ENCODE results near the gene ZNF587. TPM values are rescaled to one million over a fixed set of nuclear protein-coding genes. Genes with fewer than 3 reads are reported as not detected.
A peak's percentile ranks its signal among the peaks of the same experiment; 100 is the strongest.
"Not testable (repeated sequence)": the region's sequence is repeated elsewhere in the genome, so short reads cannot be mapped to it uniquely, and the experiment has no call there.

ZNF587 gene
- total and polyA plus RNA-seq, 5 donors from 2014 or later, result 2.7 to 45.3 (median 4.2) TPM

DNA sequence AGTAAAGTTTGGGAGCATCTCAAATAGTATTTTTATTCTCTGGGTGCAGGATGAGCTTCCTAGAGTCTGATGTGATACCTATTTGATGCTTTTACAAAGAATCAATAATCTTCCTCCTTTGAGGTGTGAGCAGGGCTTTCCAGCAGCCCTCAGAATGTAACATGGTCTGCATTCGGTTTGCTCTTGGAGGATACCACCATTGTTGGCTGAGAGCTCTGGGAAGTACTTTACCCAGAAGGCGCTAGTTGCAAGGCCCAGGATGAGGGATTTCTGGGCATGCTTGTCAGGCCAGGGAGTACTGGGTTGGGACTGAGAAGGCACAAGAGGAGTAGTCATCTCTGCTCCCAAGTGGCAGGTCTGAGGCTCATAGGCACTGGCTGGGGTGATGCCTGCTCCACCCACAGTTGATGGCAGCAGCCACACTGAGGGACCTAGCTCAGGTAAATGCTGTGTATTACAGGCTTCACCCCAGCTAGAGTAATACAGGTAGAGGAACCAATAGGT is 445 bp upstream of the ZNF587 start:
- Mint-ChIP-seq H3K27ac (peak overlapping the region in 2 of 3 donors; percentile 97 to 98), H3K9me3 (peaks cover 0 to 28% (median 9%) of the 10 kb centered on the region in 7 donors), H3K36me3 (peaks cover 36% of the 10 kb centered on the region), H3K4me1 (peaks cover 17 to 38% (median 31%) of the 10 kb centered on the region in 4 donors), H3K4me3 (peak overlapping the region; percentile 91 to 95 (median 94))
- H3K27ac ChIP-seq (ENCODE audit: insufficient read depth, low read length, poor library complexity, severe bottlenecking), result peak overlapping the region; percentile 89
- peak overlapping the region; percentile 92 for H3K4me3 ChIP-seq (ENCODE audit: low read depth, low read length)
- H3K27me3 ChIP-seq (ENCODE audit: control insufficient read depth, insufficient read depth, low read length); DNase-seq; H3K27me3 Mint-ChIP-seq; H3K9me3 ChIP-seq (ENCODE audit: control insufficient read depth in 2 of 2, low read length in 2 of 2); ATAC-seq (ENCODE audit: low read depth in 2 of 2): not testable (repeated sequence)
- H3K4me1 ChIP-seq (ENCODE audit: control insufficient read depth, insufficient read depth, low read length, poor library complexity, severe bottlenecking), result peaks cover 15% of the 10 kb centered on the region
- H3K36me3 ChIP-seq (ENCODE audit: control insufficient read depth, insufficient read depth, low read length), result peaks cover 14% of the 10 kb centered on the region

DNA sequence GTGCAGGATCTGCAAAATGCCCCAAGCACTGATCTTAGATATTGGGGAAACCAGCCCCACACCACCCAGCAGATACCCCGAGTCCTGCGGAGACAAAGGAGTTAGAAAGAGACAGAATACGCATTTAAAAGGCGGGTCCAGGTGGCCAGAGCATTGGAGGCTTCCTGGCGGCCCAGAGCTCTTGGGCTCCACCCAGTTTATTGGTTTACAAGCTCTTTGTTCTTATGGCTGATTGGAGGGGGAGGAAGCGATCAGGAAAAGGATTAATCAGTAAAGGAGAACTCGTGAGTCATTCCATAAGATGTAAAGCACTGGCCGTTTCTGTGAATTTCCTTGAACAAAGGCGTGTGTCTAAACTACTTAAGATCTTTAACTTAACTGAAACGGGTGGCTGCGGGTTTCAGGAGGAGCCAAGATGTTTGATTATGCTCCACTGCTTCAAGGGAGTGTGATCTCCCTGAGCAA is 926 bp downstream of the ZNF587 start:
- H3K4me1 Mint-ChIP-seq, result peaks cover 17 to 38% (median 27%) of the 10 kb centered on the region in 4 donors
- ATAC-seq (ENCODE audit: low read depth in 2 of 2), result no peak
- no peaks in the 10 kb centered on the region for H3K27me3 Mint-ChIP-seq
- Histone ChIP-seq H3K9me3 (ENCODE audit: control insufficient read depth in 2 of 2, low read length in 2 of 2) (peaks cover 9 to 10% of the 10 kb centered on the region in 2 experiments), H3K27ac (ENCODE audit: insufficient read depth, low read length, poor library complexity, severe bottlenecking) (peak overlapping the region; percentile 89), H3K4me3 (ENCODE audit: low read depth, low read length) (peak overlapping the region; percentile 92), H3K4me1 (ENCODE audit: control insufficient read depth, insufficient read depth, low read length, poor library complexity, severe bottlenecking) (peaks cover 15% of the 10 kb centered on the region), H3K27me3 (ENCODE audit: control insufficient read depth, insufficient read depth, low read length) (no peaks in the 10 kb centered on the region), H3K36me3 (ENCODE audit: control insufficient read depth, insufficient read depth, low read length) (peaks cover 24% of the 10 kb centered on the region)
- peak overlapping the region; percentile 91 to 95 (median 94) for H3K4me3 Mint-ChIP-seq
- peaks cover 37% of the 10 kb centered on the region for H3K36me3 Mint-ChIP-seq
- H3K27ac Mint-ChIP-seq, result peak overlapping the region; percentile 84 to 98 (median 97)
- peaks cover 0 to 29% (median 12%) of the 10 kb centered on the region in 7 donors for H3K9me3 Mint-ChIP-seq
- DNase-seq, result peak in 2 of 3 donors; percentile 4 to 27

DNA sequence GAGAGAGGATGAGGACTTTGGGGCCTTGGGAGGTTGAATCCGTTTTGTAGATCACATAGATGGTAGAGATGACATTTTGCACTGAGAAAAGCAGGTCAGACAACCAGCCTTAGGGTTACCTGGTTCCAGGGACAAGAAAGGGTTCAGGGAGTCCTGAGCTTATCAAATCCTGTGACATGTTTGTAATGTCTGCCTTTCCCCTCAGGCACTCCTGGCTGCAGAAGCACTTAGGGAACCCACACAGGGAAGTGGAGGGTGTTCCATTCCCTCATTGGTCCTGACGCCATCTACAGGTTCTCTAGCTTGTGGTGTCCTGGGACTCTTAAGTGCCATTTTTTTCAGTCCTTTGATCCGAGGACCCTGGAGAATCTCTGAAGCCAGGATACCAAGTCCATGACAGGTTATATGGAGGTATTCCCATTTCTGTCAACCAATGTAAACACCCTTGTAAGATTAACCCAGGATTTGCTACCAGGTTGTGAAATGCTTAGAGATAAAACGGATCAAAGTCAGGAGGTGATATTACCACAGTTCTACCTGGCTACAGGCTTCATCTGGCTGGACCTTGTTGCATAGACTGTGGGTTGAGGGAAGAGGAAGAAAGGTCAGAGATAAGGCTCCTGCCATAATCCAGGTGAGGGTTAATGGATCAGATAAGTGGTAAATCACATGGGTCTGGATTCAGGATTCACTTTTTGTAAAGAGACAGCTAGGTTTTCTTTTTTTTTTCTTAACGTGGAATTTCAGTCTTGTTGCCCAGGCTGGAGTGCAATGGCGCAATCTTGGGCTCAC is 2.3 kb downstream of the ZNF587 start:
- Mint-ChIP-seq H3K27ac (peak overlapping the region in 1 of 3 donors; percentile 47), H3K4me1 (peaks cover 17 to 38% (median 26%) of the 10 kb centered on the region in 4 donors), H3K36me3 (peaks cover 47% of the 10 kb centered on the region), H3K9me3 (peaks cover 0 to 38% (median 15%) of the 10 kb centered on the region in 7 donors), H3K4me3 (peak overlapping the region in 1 of 4 donors; percentile 22)
- H3K27me3 ChIP-seq (ENCODE audit: control insufficient read depth, insufficient read depth, low read length); H3K27ac ChIP-seq (ENCODE audit: insufficient read depth, low read length, poor library complexity, severe bottlenecking); DNase-seq; ATAC-seq (ENCODE audit: low read depth in 2 of 2); H3K27me3 Mint-ChIP-seq; H3K4me3 ChIP-seq (ENCODE audit: low read depth, low read length): not testable (repeated sequence)
- Histone ChIP-seq H3K36me3 (ENCODE audit: control insufficient read depth, insufficient read depth, low read length) (peaks cover 38% of the 10 kb centered on the region), H3K4me1 (ENCODE audit: control insufficient read depth, insufficient read depth, low read length, poor library complexity, severe bottlenecking) (peaks cover 15% of the 10 kb centered on the region), H3K9me3 (ENCODE audit: control insufficient read depth in 2 of 2, low read length in 2 of 2) (peaks cover 14 to 23% of the 10 kb centered on the region in 2 experiments)

DNA sequence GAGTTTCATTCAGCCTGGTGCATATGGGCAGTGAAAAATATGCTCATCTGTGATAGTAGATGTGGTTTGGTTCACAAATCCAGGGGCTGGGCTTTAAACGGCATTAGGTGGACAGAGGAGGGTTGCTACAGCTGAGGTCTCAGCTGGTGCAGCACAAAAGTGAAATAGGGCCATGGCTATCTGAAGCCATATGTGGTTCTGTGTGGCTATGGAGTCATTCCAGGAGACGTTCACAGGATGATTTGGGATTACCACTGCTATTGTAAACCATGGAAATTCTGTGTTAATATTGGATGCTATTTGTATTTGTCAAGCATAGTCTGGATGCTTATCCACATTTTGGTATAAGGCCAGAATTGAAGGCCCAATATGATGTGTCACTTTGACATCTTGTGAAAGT is 4.5 kb downstream of the ZNF587 start:
- H3K4me3 Mint-ChIP-seq; H3K27me3 ChIP-seq (ENCODE audit: control insufficient read depth, insufficient read depth, low read length); H3K27ac ChIP-seq (ENCODE audit: insufficient read depth, low read length, poor library complexity, severe bottlenecking); H3K4me3 ChIP-seq (ENCODE audit: low read depth, low read length); H3K27ac Mint-ChIP-seq; ATAC-seq (ENCODE audit: low read depth in 2 of 2); DNase-seq; H3K27me3 Mint-ChIP-seq: not testable (repeated sequence)
- Histone ChIP-seq H3K9me3 (ENCODE audit: control insufficient read depth in 2 of 2, low read length in 2 of 2) (peaks cover 20 to 37% of the 10 kb centered on the region in 2 experiments), H3K36me3 (ENCODE audit: control insufficient read depth, insufficient read depth, low read length) (peaks cover 56% of the 10 kb centered on the region), H3K4me1 (ENCODE audit: control insufficient read depth, insufficient read depth, low read length, poor library complexity, severe bottlenecking) (peaks cover 15% of the 10 kb centered on the region)
- Mint-ChIP-seq H3K36me3 (peaks cover 61% of the 10 kb centered on the region), H3K9me3 (peaks cover 0 to 48% (median 20%) of the 10 kb centered on the region in 7 donors), H3K4me1 (peaks cover 17 to 37% (median 25%) of the 10 kb centered on the region in 4 donors)

DNA sequence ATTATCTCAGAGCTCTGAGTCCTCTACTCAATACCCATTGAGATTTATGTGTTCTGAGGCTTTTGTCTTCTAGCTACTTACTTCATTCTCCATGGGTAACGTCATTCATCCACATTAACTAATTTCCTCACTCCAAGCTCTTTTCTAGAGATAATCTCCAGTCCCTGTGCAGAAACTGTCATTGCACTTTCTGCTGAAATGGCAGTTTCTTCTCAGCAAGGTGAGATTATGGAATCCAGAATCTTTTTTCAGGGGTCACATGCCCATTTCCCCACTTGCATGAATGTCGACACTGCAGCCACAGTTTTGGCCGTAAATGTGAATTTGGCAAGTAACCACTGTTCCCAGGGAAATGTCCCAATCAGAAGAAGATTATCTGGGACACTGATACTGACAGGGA is 12.7 kb downstream of the ZNF587 start:
- not testable (repeated sequence) for H3K4me3 Mint-ChIP-seq; H3K27ac Mint-ChIP-seq; H3K4me1 ChIP-seq (ENCODE audit: control insufficient read depth, insufficient read depth, low read length, poor library complexity, severe bottlenecking); ATAC-seq (ENCODE audit: low read depth in 2 of 2); H3K4me3 ChIP-seq (ENCODE audit: low read depth, low read length); H3K27me3 Mint-ChIP-seq; DNase-seq; H3K27me3 ChIP-seq (ENCODE audit: control insufficient read depth, insufficient read depth, low read length); H3K27ac ChIP-seq (ENCODE audit: insufficient read depth, low read length, poor library complexity, severe bottlenecking); H3K4me1 Mint-ChIP-seq
- Histone ChIP-seq H3K9me3 (ENCODE audit: control insufficient read depth in 2 of 2, low read length in 2 of 2) (peaks cover 61 to 85% of the 10 kb centered on the region in 2 experiments), H3K36me3 (ENCODE audit: control insufficient read depth, insufficient read depth, low read length) (peaks cover 86% of the 10 kb centered on the region)
- H3K9me3 Mint-ChIP-seq, result peaks cover 0 to 77% (median 21%) of the 10 kb centered on the region in 7 donors
- H3K36me3 Mint-ChIP-seq, result peaks cover 53% of the 10 kb centered on the region

DNA sequence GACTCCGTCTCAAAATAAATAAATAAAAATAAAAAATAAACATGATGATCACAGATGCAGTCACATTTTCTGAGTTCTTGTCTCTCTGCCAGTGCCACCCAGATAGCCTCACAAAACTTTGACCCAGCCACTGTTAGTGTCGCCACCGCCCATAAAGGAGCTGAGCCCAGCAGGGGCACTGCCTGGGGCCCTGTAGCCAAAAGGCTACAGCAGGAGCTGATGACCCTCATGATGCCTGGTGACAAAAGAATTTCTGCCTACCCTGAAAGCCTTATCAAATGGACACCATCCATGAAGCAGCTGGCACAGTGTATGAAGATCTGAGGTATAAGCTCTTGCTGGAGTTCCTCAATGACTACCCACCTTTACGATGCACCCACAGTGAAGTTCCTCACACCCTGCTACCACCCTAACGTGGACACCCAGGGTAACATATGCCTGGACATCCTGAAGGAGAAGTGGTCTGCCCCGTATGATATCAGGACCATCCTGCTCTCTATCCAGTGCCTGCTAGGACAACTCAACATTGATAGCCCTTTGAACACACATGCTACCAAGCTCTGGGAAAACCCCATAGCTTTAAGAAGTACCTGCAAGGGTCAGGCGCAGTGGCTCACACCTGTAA is 18.3 kb downstream of the ZNF587 start:
- H3K4me1 ChIP-seq (ENCODE audit: control insufficient read depth, insufficient read depth, low read length, poor library complexity, severe bottlenecking), result no peaks in the 10 kb centered on the region
- no peak overlapping the region for H3K27ac ChIP-seq (ENCODE audit: insufficient read depth, low read length, poor library complexity, severe bottlenecking)
- H3K4me3 ChIP-seq (ENCODE audit: low read depth, low read length), result no peak overlapping the region
- no peaks in the 10 kb centered on the region for H3K27me3 ChIP-seq (ENCODE audit: control insufficient read depth, insufficient read depth, low read length)
- H3K9me3 Mint-ChIP-seq, result peaks cover 0 to 74% (median 24%) of the 10 kb centered on the region in 7 donors
- no peaks in the 10 kb centered on the region for H3K4me1 Mint-ChIP-seq
- H3K27ac Mint-ChIP-seq, result no peak overlapping the region
- H3K36me3 ChIP-seq (ENCODE audit: control insufficient read depth, insufficient read depth, low read length), result peaks cover 43% of the 10 kb centered on the region
- H3K27me3 Mint-ChIP-seq, result no peaks in the 10 kb centered on the region
- ATAC-seq (ENCODE audit: low read depth in 2 of 2), result no peak
- DNase-seq, result no peak
- H3K36me3 Mint-ChIP-seq, result peaks cover 24% of the 10 kb centered on the region
- no peak overlapping the region for H3K4me3 Mint-ChIP-seq
- peaks cover 66 to 94% of the 10 kb centered on the region in 2 experiments for H3K9me3 ChIP-seq (ENCODE audit: control insufficient read depth in 2 of 2, low read length in 2 of 2)

DNA sequence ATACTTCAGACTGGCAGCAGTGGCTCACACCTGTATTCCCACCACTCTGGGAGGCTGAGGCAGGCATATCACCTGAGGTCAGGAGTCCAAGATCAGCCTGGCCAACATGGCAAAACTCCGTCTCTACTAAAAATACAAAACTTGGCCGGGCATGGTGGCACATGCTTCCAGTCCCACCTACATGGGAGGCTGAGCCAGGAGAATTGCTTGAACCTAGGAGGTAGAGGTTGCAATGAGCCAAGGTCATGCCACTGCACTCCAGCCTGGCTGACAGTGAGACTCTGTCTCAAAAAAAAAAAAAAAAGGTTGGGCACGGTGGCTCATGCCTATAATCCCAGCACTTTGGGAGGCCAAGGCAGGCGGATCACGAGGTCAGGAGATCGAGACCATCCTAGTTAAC is 20.0 kb downstream of the ZNF587 start:
- peaks cover 0 to 77% (median 26%) of the 10 kb centered on the region in 7 donors for H3K9me3 Mint-ChIP-seq
- not testable (repeated sequence) for H3K4me1 ChIP-seq (ENCODE audit: control insufficient read depth, insufficient read depth, low read length, poor library complexity, severe bottlenecking); DNase-seq; H3K27me3 Mint-ChIP-seq; H3K4me1 Mint-ChIP-seq; H3K4me3 Mint-ChIP-seq; H3K4me3 ChIP-seq (ENCODE audit: low read depth, low read length); H3K27ac Mint-ChIP-seq; H3K27ac ChIP-seq (ENCODE audit: insufficient read depth, low read length, poor library complexity, severe bottlenecking); H3K27me3 ChIP-seq (ENCODE audit: control insufficient read depth, insufficient read depth, low read length); ATAC-seq (ENCODE audit: low read depth in 2 of 2)
- peaks cover 42% of the 10 kb centered on the region for H3K36me3 ChIP-seq (ENCODE audit: control insufficient read depth, insufficient read depth, low read length)
- H3K9me3 ChIP-seq (ENCODE audit: control insufficient read depth in 2 of 2, low read length in 2 of 2), result peaks cover 75 to 100% of the 10 kb centered on the region in 2 experiments
- H3K36me3 Mint-ChIP-seq, result peaks cover 18% of the 10 kb centered on the region

Measured in CD4-positive, CD25-positive, alpha-beta regulatory T cell (primary cell).